Cardiac muscle cell (in vitro differentiated cells and primary cell): Measurements from ENCODE around the gene TMEM165. TPM values are rescaled to one million over a fixed set of nuclear protein-coding genes. Genes with fewer than 3 reads are reported as not detected.
"Not testable (repeated sequence)": the region's sequence is repeated elsewhere in the genome, so short reads cannot be mapped to it uniquely, and the experiment has no call there.

Experiments
- DNase-seq, 2 donors: peaks; one replicate each; pipeline versions ENCODE4 v3.0.0 to v3.0.0-alpha.2; 2010 to 2017; ENCODE audit warnings: low read depth in 1 of 2, low spot score in 1 of 2
- H3K27ac ChIP-seq: fragments of 200-600 bp; sonication (generic); 2 replicates; pipeline ENCODE4 v1.5.1; 2016
- H3K27me3 ChIP-seq: fragments of 200-600 bp; sonication (generic); 2 replicates; pipeline ENCODE4 v1.6.0; 2016; ENCODE audit warnings: control low read depth
- H3K36me3 ChIP-seq: fragments of 200-600 bp; sonication (generic); 2 replicates; pipeline ENCODE4 v1.5.1; 2016; ENCODE audit warnings: control low read depth
- H3K4me1 ChIP-seq: fragments of 200-600 bp; sonication (generic); 2 replicates; pipeline ENCODE4 v1.8.1; 2017; ENCODE audit warnings: low read depth, mild to moderate bottlenecking, mixed run types
- H3K4me3 ChIP-seq: fragments of 200-600 bp; sonication (generic); 2 replicates; pipeline ENCODE4 v1.5.1; 2016; ENCODE audit warnings: mild to moderate bottlenecking
- H3K9me3 ChIP-seq: fragments of 200-600 bp; sonication (generic); 2 replicates; pipeline ENCODE4 v1.5.1; 2017; ENCODE audit warnings: low read depth, mild to moderate bottlenecking, control low read depth
- CTCF ChIP-seq: IDR thresholded peaks from 2 replicates; pipeline ENCODE4 v1.5.1; 2012; ENCODE audit warnings: low read depth, mild to moderate bottlenecking, low read length
- polyA plus RNA-seq: library from polyadenylated mRNA; unstranded; fragments of >200 nt; fragmentation: Nextera tagmentation; extraction: Ambion mirVana; gene quantifications from 2 replicates; pipeline ENCODE4 v1.2.1, GENCODE V29; 2016
- total RNA-seq: library from RNA; depleted of rRNA; stranded (reverse); fragments of >200 nt; gene quantifications from 2 replicates; pipeline ENCODE4 v1.2.3, GENCODE V29; 2016

The TMEM165 gene
- total and polyA plus RNA-seq, 2 experiments from 2014 or later = 107 to 109 TPM

GRCh38 chr4:55358246-55358645 lies 37.5 kb upstream of the TMEM165 start:
- Histone ChIP-seq H3K4me1 (no peaks in the 10 kb centered on the region), H3K36me3 (no peaks in the 10 kb centered on the region), H3K9me3 (no peaks in the 10 kb centered on the region), H3K27ac (no peak overlapping the region), H3K4me3 (no peak overlapping the region), H3K27me3 (no peaks in the 10 kb centered on the region)
- no peak for DNase-seq
- no peak for TF ChIP-seq CTCF

GRCh38 chr4:55358668-55359067 lies 37.1 kb upstream of the TMEM165 start:
- no peaks in the 10 kb centered on the region for H3K9me3 ChIP-seq
- H3K27ac ChIP-seq = no peak overlapping the region
- H3K4me1 ChIP-seq = no peaks in the 10 kb centered on the region
- no peak overlapping the region for H3K4me3 ChIP-seq
- H3K27me3 ChIP-seq = no peaks in the 10 kb centered on the region
- TF ChIP-seq CTCF = no peak
- no peaks in the 10 kb centered on the region for H3K36me3 ChIP-seq
- DNase-seq = peak in 1 of 2 donors; percentile 71

- peak in 1 of 2 donors; percentile 19 for DNase-seq
- Histone ChIP-seq H3K9me3 (no peaks in the 10 kb centered on the region), H3K27me3 (no peaks in the 10 kb centered on the region), H3K4me1 (no peaks in the 10 kb centered on the region), H3K27ac (no peak overlapping the region), H3K4me3 (no peak overlapping the region), H3K36me3 (no peaks in the 10 kb centered on the region)
- no peak for TF ChIP-seq CTCF
Measured at GRCh38 chr4:55359397-55359916, 36.3 kb upstream of the TMEM165 start.

GRCh38 chr4:55362938-55363337 lies 32.8 kb upstream of the TMEM165 start:
- DNase-seq, H3K4me3 ChIP-seq, H3K36me3 ChIP-seq, H3K9me3 ChIP-seq, H3K27me3 ChIP-seq, H3K4me1 ChIP-seq, H3K27ac ChIP-seq: not testable (repeated sequence)

GRCh38 chr4:55363691-55364351 lies 31.9 kb upstream of the TMEM165 start:
- H3K4me1 ChIP-seq = no peaks in the 10 kb centered on the region
- no peaks in the 10 kb centered on the region for H3K9me3 ChIP-seq
- no peaks in the 10 kb centered on the region for H3K27me3 ChIP-seq
- no peak for DNase-seq
- TF ChIP-seq CTCF = no peak
- H3K36me3 ChIP-seq = no peaks in the 10 kb centered on the region
- no peak overlapping the region for H3K4me3 ChIP-seq
- H3K27ac ChIP-seq = no peak overlapping the region

GRCh38 chr4:55364691-55365344 lies 30.9 kb upstream of the TMEM165 start:
- H3K27ac ChIP-seq = no peak overlapping the region
- H3K27me3 ChIP-seq = no peaks in the 10 kb centered on the region
- H3K4me3 ChIP-seq = no peak overlapping the region
- H3K4me1 ChIP-seq = no peaks in the 10 kb centered on the region
- DNase-seq = no peak
- no peaks in the 10 kb centered on the region for H3K9me3 ChIP-seq
- TF ChIP-seq CTCF = no peak
- H3K36me3 ChIP-seq = no peaks in the 10 kb centered on the region
